NCI-H2029 treated with DMSO at 0.1 percent for 48 hours (cell line): ENCODE data around the gene HECW1.

Experiments
- DNase-seq: peaks from one replicate; lab custom pipeline; 2025; lab: John Stamatoyannopoulos, UW

The HECW1 gene

DNA sequence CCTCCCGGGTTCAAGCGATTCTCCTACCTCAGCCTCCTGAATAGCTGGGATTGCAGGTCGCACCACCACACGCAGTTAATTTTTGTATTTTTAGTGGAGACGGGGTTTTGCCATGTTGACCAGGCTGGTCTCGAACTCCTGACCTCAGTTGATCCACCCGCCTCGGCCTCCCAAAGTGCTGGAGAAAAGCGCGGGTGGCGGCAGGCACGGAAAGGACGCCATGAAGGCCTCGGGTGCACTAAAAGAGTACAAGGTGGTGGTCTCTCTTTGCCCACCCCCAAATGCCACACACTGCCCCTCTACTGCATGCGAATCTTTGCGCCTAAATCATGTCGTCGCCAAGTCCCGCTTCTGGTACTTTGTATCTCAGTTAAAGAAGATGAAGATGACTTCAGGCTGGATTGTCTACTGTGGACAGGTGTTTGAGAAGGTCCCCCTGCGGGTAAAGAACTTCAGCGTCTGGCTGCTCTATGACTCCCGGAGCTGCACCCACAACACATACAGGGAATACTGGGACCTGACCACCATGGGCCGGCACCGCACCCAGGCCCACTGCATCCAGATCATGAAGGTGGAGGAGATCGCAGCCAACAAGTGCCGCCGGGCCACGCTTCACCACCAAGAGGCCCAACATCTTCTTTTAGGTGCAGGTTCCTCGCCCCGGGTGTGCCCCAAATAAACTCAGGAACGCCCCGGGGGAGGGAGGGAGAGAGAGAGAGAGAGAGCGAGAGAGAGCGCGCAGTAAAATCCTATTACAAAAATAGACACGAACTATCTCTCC, 161.7 kb downstream of the HECW1 start:
- no peak for DNase-seq

GRCh38 chr7:43274752-43275151, 162.3 kb downstream of the HECW1 start:
- DNase-seq, result no peak

DNA sequence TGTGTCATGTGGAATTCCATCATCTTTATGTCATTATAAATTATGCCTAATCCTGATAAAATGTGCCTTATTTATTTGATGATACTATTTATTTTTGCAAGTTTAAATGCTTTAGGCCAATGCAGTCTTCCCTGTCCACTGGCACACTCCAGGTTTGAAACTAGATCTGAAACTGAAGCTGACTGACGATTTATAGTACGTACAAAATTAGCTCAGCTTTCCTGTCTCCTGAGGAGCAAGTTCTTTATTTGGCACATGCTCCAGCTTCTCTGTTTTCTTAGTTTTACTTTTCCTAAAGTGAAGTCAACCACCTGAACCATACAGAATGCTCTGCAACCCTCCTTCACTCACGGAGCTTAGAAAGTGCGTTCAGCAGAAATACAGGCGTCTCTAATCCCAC, 164.1 kb downstream of the HECW1 start:
- no peak for DNase-seq

DNA sequence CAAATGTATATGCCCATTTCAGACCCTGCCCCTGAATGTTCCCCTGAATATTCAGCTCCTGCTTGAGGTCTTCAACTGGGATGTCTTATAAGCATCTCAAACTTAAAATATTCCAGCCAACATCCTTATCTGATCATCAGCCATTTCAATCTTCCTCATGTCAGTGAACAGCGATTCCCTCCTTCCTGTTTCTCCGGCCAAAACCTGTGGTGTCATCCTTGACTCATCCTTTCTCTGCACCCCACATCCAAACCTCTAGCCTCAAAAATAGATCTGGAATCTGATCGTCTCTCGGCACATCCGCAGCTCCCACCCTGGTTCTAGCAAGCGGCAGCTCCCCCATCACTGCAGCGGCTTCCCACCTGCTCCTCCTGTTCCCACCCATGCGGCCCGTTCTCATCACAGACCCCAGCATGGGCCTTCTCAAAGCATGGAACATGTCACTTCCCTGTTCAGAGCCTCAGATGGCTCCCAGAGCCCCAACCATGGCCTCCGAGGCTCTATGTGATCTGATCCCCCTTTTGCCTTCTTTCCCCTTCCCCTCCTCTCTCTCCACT, 165.7 kb downstream of the HECW1 start:
- no peak for DNase-seq

GRCh38 chr7:43281268-43281667, 168.8 kb downstream of the HECW1 start:
- DNase-seq, result no peak

DNA sequence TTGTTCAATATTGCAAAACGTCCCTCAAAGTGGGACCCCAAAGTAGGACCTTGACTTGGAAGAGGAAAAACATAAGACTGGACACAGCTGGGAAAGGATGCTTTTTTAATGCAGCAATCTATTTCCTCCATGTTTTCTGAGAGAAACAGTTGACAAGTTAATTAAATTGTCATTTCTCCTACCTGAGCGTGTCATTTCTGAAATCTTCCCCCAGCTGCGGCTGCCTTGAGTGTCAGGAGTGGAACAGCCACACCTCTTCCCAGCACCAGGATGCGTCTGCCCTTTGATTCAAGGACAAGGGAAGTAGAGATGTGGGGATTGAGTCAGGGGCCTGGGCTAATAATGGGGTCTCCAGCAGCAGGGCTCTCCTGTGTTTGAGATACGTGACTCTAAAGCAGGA, 171.3 kb downstream of the HECW1 start:
- no peak for DNase-seq

DNA sequence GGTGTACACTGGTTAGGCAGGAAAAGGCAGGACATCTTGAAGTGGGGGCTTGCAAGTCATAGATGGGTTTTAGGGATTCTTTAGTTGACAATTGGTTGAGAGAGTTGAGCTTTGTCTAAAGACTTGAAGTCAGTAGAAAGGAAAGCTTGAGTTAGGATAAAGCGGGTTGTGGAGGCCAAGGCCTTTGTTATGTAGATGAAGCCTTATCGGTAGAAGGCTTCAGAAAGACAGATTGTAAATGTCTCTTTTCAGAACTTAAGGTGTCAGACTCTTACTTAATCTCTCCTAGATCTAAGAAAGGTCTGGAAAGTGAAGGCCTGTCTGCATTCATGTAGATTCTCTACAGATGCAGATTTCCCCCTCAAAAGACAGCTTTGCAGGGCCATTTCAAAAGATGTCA, 177.4 kb downstream of the HECW1 start:
- DNase-seq, result no peak

- no peak for DNase-seq
Observed at GRCh38 chr7:43290978-43291377, 178.5 kb downstream of the HECW1 start.

DNA sequence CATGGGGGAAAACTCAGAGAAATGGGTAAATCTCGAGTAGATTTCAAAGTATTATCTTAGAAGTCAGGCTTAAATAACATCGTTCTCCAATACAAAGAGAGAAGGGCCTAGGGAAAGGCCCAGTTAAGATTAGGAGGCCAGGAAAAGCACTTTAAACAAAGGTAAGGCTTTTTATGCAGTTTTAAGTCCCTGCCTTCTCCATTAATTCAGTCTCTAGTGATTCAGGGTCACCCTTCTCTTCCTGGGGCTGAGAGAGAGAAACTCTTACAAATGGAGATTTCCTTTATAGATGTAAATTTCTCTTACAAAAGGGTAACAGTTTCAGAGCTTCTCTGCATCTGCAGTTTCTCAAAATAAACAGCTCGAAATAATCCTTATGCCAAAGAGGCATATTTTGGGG, 179.3 kb downstream of the HECW1 start:
- no peak for DNase-seq

DNA sequence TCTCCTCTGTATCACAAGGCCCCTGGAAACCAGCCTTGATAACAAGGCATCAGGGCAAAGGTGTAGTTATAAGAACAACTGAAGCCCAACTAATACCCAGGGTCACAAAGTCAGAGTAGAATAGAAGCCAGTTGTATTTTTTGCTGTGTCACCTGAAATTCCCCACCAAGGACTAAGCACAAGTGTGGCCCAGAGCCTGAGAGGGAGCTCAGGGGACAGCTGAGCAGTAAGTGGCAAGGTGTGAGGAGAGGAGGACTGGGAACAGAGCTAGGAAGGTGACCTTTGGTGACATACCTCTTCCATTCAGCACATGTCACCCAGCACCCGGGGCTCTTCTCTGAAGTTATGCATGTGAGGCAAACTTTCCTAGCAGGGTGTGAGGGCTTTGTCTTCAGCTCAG, 179.9 kb downstream of the HECW1 start:
- DNase-seq, result no peak

- no peak for DNase-seq
Observed at GRCh38 chr7:43294080-43294630, 181.7 kb downstream of the HECW1 start.

GRCh38 chr7:43295429-43295828, 183.0 kb downstream of the HECW1 start:
- no peak for DNase-seq

DNA sequence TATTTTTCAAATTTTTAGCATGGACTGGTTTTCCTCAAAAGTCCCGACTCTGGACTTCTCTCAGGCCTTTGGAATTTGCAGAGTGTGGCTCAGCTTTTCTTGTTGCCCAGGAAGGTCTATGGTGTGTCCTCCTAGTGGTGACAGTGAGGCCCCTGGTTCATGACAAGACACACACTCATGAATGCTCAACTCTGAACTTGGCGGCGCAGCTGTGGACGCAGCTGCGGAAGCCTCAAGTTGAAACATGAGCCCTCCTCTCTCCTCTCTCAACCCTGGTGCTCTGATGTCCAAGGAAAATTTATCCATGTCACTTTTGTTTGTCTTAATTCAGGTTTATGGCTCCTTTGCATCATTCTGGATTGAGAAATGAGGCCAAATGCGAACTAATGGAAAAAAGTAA, 183.9 kb downstream of the HECW1 start:
- DNase-seq, result no peak

DNA sequence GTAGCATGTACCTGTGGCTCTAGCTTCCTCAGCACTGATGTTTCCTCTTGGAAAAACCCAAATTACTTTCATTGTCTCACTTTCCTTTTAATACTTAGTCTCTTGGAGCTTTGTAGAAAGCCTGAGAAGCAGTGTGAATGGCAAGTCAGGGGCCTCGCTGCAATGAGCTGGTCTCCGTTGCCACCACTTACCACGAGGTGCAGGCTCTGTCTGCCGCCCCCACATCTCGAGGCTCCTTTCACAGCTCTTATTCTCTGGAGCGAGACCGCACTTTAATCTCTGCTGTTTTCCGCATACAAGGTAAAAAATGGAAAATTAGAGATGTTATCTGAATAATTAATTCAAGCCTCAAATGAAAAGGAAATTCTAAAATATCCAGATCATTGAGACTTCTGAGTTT, 186.2 kb downstream of the HECW1 start:
- no peak for DNase-seq

- DNase-seq, result no peak
Observed at GRCh38 chr7:43300121-43300520, 187.7 kb downstream of the HECW1 start.

GRCh38 chr7:43302211-43302711, 189.8 kb downstream of the HECW1 start:
- DNase-seq, result no peak

- DNase-seq, result no peak
Observed at GRCh38 chr7:43302773-43303460, 190.5 kb downstream of the HECW1 start.

GRCh38 chr7:43303740-43304241, 191.3 kb downstream of the HECW1 start:
- no peak for DNase-seq

DNA sequence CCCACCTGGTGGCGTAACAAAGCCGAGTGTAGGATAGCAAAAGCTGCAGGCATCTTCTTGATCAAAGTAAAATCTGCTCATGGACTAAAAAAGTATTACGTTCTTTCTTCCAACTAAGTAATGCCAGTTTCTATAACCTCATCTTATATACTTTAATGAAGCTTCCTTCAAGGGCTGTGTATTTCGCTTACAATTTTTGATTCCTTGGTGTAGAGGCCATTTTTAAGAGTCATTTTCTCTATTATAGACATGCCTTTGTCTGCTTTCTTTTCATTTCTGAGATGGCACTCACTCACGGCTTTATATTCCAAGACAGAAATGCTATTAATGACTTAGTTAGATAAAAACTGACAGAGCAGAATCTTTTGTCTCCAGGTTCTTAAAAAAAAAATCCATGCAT, 194.0 kb downstream of the HECW1 start:
- DNase-seq, result no peak

DNA sequence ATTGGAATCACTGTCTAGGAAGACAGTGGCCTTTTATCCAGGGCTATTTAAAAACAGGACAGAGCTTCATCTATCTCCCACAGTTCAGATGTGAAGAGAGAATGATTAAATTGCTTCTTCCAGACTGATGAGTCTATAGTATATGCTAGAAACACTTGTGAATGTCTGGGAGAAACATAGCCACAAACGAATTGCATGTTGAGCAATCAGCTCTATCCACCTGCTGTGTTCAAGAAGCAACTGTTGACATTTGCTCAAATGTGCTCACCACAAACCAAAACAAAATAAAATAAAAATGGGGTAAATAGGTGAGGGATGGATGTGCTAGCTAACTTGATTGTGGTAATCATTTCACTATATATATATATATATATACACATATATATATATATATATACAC, 195.1 kb downstream of the HECW1 start:
- DNase-seq, result no peak

DNA sequence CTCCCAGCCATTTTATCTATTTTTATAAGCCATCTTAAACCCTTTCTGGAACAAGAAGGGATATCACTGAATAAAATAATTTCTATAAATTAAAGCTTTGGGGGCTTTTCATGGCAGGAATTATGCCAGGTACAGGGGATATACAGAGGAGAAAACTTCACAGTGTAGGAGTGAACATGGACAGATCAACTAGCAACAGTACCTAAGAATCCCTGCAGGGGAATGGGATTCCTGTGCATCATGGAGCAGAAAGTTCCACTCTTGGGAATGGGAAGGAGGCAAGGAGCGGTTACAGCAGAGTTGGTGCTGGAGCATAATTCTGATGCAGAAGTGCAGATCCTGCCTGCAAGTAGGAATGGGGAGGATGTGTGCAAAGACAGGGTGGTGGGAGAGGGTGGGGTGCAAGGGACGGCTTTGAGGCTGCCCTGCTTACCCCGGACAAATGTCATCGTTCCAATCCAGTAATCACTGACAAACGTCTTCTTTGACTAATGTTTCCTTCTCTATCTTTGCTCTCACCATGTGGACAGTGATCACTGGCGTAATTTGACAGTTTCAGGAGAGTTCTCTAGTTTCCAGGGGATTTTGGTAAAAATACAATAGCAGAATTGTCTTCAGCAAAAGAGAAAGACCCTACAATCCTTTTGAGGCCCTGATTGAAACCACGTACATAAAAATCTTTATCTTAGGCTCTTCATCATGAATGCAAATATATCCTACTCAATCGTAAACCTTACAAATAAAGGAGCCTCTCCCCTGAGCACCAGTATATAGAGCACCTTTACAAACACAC, 196.7 kb downstream of the HECW1 start:
- DNase-seq, result no peak

DNA sequence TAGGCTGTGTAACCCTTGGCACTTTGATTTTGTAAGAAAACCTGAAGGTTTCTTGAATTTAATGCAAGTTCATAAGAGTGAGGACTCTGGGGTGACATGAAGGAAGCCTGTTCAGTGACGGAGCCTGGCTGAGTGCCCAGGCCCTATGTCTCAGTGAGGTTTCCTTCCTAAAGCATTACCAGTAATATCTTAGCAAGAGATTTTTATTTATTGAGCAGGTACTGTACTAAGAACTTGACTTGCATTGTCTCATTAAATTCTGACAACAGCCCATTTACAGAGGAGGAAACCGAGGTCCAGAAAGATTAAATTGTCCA, 197.2 kb downstream of the HECW1 start:
- no peak for DNase-seq
